Suprapubic skin (tissue), 4 donors: ENCODE data around the gene ARL10.

Source experiments
- CTCF ChIP-seq, 2 donors: fragments of 200-600 bp in 1 of 2; fragments of 450-650 bp in 1 of 2; sonication (generic) in 1 of 2; IDR thresholded peaks; one replicate each; pipeline ENCODE4 v1.5.1; 2016 to 2019; ENCODE audit warnings: antibody characterized with exemption in 2 of 2, mild to moderate bottlenecking in 1 of 2, moderate library complexity in 1 of 2
- EP300 ChIP-seq: sonication (generic); formaldehyde crosslinking; IDR thresholded peaks from one replicate; pipeline ENCODE4 v1.6.1; 2017; ENCODE audit warnings: antibody characterized with exemption
- POLR2A ChIP-seq, 2 donors: fragments of 450-650 bp; IDR thresholded peaks; one replicate each; pipeline ENCODE4 v1.6.1; 2017; ENCODE audit warnings: antibody characterized with exemption in 2 of 2, mild to moderate bottlenecking in 2 of 2, moderate library complexity in 2 of 2
- POLR2AphosphoS5 ChIP-seq, 3 donors: sonication (generic); formaldehyde crosslinking; IDR thresholded peaks; one replicate each; pipeline ENCODE4 v1.6.1; 2017; ENCODE audit warnings: antibody characterized with exemption in 3 of 3

DNA sequence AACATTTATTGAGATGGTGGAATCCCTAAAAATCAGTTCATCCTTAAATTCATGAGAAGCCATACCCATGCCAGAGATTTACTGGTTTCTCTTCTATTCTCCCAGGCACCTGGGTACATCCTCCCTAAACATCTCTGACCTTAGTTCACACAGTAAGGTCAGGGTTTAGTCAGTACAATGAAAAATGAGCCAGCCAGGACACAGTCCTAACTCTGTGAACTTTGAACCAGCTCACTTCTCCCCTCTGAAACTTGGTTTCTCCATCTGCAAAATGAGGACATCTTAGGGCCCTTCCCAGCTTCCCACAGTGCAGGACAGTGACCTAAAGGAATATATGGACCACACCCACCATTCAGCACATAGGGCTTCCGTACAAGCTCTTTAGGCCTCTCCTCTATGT, 21.2 kb downstream of the ARL10 start:
- TF ChIP-seq CTCF (IDR thresholded peaks at IDR 0.05) = no peak
- no peak for TF ChIP-seq POLR2A (IDR thresholded peaks at IDR 0.05)
- no peak for TF ChIP-seq EP300
- no peak for TF ChIP-seq POLR2AphosphoS5 (IDR thresholded peaks at IDR 0.05)
